Measurements from ENCODE around the gene PRR30.

DNA sequence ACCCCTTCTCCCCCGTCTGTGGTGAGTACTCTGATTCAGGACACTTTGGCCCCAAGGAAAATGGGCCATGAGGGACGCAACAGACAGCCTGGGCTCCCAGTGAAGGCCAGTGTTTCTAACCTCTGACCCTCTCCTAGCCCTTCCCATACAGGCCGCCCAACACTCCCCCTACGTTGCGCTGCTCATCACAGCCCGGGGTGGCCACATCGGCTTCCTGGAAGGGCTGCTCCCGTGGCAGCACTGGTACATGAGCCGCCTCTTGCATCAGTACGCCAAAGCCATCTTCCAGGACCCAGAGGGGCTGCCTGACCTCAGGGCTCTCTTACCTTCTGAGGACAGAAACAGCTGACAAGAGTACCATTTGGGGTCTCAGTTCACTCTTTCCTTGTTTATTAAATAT is 8.8 kb downstream of the PRR30 start:
- no peak for TF ChIP-seq CTCF (conservative IDR thresholded peaks at IDR 0.05 in 1 of 2, IDR thresholded peaks at IDR 0.05 in 1 of 2; ENCODE audit: low read depth in 1 of 2, low read length in 2 of 2)
- no peak for TF ChIP-seq EZH2 (IDR thresholded peaks at IDR 0.05; ENCODE audit: low read length, missing control alignments)
